MCF 10A (cell line): ENCODE results near the gene BMP10. TPM values are rescaled to one million over a fixed set of nuclear protein-coding genes. Genes with fewer than 3 reads are reported as not detected.

Experiments
- total RNA-seq: library from RNA; stranded (reverse); gene quantifications from 2 replicates; pipeline ENCODE4 v1.2.3, GENCODE V29; 2022

Gene BMP10
- total RNA-seq, 1 experiment from 2014 or later, result not detected

Other genes with a start within 250 kb of the BMP10 start
- gene PROKR1, start 227.8 kb downstream of the BMP10 start, total RNA-seq, result not detected in 2 replicates
- gene ARHGAP25, start 136.6 kb downstream of the BMP10 start, total RNA-seq, result 0.93 TPM in 2 replicates
- gene GKN2, start 81.5 kb upstream of the BMP10 start, total RNA-seq, result not detected in 2 replicates
- gene GKN1, start 103.2 kb upstream of the BMP10 start, total RNA-seq, result not detected in 2 replicates
- 33.1 and 33.8 TPM in 2 replicates for gene ANTXR1, start 141.8 kb upstream of the BMP10 start, total RNA-seq